ENCODE results near the gene TRAK1. TPM values are rescaled to one million over a fixed set of nuclear protein-coding genes. Genes with fewer than 3 reads are reported as not detected.

TRAK1 gene
- total RNA-seq, 1 donor from 2014 or later = 49.2 TPM

GRCh38 chr3:42246091-42246490 lies 154.9 kb downstream of the TRAK1 start:
- no peak for DNase-seq (ENCODE audit: extremely low spot score, unreplicated experiment)
- Mint-ChIP-seq H3K9me3 (no peaks in the 10 kb centered on the region), H3K36me3 (no peaks in the 10 kb centered on the region), H3K27ac (peak overlapping the region; percentile 7), H3K27me3 (peaks cover 43% of the 10 kb centered on the region), H3K4me1 (ENCODE audit: unreplicated experiment) (no peaks in the 10 kb centered on the region), H3K4me3 (no peak overlapping the region)
- TF ChIP-seq CTCF (conservative IDR thresholded peaks at IDR 0.05) = no peak

GRCh38 chr3:42247576-42248027 lies 156.4 kb downstream of the TRAK1 start:
- Mint-ChIP-seq H3K4me1 (ENCODE audit: unreplicated experiment) (no peaks in the 10 kb centered on the region), H3K4me3 (no peak overlapping the region), H3K9me3 (no peaks in the 10 kb centered on the region), H3K27me3 (peaks cover 41% of the 10 kb centered on the region), H3K36me3 (no peaks in the 10 kb centered on the region), H3K27ac (no peak overlapping the region)
- no peak for DNase-seq (ENCODE audit: extremely low spot score, unreplicated experiment)
- TF ChIP-seq CTCF (conservative IDR thresholded peaks at IDR 0.05) = peak; percentile 90

GRCh38 chr3:42250761-42251160 lies 159.6 kb downstream of the TRAK1 start:
- Mint-ChIP-seq H3K4me3 (no peak overlapping the region), H3K4me1 (ENCODE audit: unreplicated experiment) (no peaks in the 10 kb centered on the region), H3K27me3 (peaks cover 49% of the 10 kb centered on the region), H3K9me3 (no peaks in the 10 kb centered on the region), H3K27ac (no peak overlapping the region), H3K36me3 (no peaks in the 10 kb centered on the region)
- no peak for TF ChIP-seq CTCF (conservative IDR thresholded peaks at IDR 0.05)
- no peak for DNase-seq (ENCODE audit: extremely low spot score, unreplicated experiment)

GRCh38 chr3:42254566-42254965 lies 163.4 kb downstream of the TRAK1 start:
- Mint-ChIP-seq H3K36me3 (no peaks in the 10 kb centered on the region), H3K27ac (no peak overlapping the region), H3K9me3 (no peaks in the 10 kb centered on the region), H3K4me1 (ENCODE audit: unreplicated experiment) (no peaks in the 10 kb centered on the region), H3K27me3 (peaks cover 41% of the 10 kb centered on the region), H3K4me3 (no peak overlapping the region)
- TF ChIP-seq CTCF (conservative IDR thresholded peaks at IDR 0.05) = no peak
- DNase-seq (ENCODE audit: extremely low spot score, unreplicated experiment) = no peak

- DNase-seq (ENCODE audit: extremely low spot score, unreplicated experiment) = no peak
- Mint-ChIP-seq H3K4me3 (peak overlapping the region; percentile 32), H3K4me1 (ENCODE audit: unreplicated experiment) (no peaks in the 10 kb centered on the region), H3K9me3 (no peaks in the 10 kb centered on the region), H3K27ac (peak overlapping the region; percentile 74), H3K27me3 (peaks cover 58% of the 10 kb centered on the region), H3K36me3 (no peaks in the 10 kb centered on the region)
- TF ChIP-seq CTCF (conservative IDR thresholded peaks at IDR 0.05) = no peak
These were observed 165.1 kb downstream of the TRAK1 start for GRCh38 chr3:42256135-42256819.

Measured in type B pancreatic cell (in vitro differentiated cells).